C4-2B (cell line): ENCODE measurements around the gene RPAIN.
"Not testable (repeated sequence)": the region's sequence is repeated elsewhere in the genome, so short reads cannot be mapped to it uniquely, and the experiment has no call there.

Experiments
- H3K27ac ChIP-seq: fragments of 450-650 bp; 2 replicates; pipeline ENCODE4 v1.5.1; 2017
- CTCF ChIP-seq: fragments of 450-650 bp; conservative IDR thresholded peaks from 2 replicates; pipeline ENCODE4 v1.5.1; 2017; ENCODE audit warnings: mild to moderate bottlenecking
- ZFX ChIP-seq: fragments of 450-650 bp; IDR thresholded peaks from 2 replicates; pipeline ENCODE4 v1.6.1; 2017

The RPAIN gene

DNA sequence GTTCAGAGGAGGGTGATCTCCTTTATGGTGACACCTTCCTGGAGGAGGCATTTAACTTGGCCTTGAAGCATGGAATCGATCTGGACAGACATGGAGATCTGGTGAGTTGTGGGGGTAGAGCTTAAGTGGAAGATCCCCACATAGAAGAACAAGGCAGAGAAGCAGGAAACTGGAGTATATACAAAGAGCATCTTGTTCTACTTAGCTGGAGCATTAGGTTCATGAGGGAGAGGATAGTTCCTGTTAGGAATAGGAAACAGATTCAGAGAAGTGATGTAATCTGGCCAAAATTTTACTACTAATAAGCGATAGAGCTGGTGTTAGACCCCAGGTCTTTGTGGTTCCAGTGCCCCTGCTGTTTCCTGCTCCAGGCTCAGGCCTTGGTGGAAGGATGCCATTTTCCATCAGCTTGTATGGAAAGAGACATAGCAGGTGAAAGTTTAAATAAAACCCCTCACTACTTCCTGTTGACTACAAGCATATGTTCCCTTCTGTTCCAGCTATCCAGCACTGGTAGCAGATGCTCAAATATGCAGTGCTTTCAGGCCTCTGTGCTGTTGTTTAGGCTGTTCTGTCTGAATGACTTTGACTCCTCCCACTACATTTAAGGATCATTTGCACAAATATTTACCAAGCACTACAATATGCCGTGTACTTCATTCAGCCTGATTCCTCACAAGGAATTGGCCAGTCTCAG is 9.4 kb downstream of the RPAIN start:
- no peak for TF ChIP-seq CTCF
- no peak for TF ChIP-seq ZFX
- H3K27ac ChIP-seq = no peak overlapping the region; the same call in 1 of the 2 replicates

GRCh38 chr17:5430413-5430999 is 10.5 kb downstream of the RPAIN start:
- H3K27ac ChIP-seq = no peak overlapping the region
- TF ChIP-seq CTCF (no peak), ZFX (no peak)

DNA sequence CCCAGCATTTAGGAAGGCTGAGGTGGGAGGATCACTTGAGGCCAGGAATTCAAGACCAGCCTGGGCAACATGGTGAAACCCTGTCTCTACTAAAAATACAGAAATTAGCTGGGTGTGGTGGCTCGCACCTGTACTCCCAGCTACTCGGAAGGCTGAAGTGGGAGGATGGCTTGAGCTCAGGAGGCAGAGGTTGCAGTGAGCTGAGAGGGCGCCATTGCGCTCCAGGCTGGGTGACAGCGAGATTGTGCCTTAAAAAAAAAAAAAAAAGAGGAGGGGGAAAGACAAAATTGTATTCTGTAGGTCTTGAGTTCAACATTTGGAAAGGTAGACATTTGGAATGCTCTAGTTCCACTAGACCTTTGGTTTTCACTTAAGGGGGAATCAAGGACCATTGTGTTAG is 11.3 kb downstream of the RPAIN start:
- peak; percentile 23 for TF ChIP-seq CTCF
- H3K27ac ChIP-seq = not testable (repeated sequence)

GRCh38 chr17:5431949-5432556 is 12.1 kb downstream of the RPAIN start:
- no peak overlapping the region for H3K27ac ChIP-seq
- TF ChIP-seq ZFX = no peak
- TF ChIP-seq CTCF = no peak

GRCh38 chr17:5434984-5435383 is 15.0 kb downstream of the RPAIN start:
- H3K27ac ChIP-seq = peak overlapping the region; percentile 6; the same call in 1 of the 2 replicates
- no peak for TF ChIP-seq ZFX
- TF ChIP-seq CTCF = no peak

DNA sequence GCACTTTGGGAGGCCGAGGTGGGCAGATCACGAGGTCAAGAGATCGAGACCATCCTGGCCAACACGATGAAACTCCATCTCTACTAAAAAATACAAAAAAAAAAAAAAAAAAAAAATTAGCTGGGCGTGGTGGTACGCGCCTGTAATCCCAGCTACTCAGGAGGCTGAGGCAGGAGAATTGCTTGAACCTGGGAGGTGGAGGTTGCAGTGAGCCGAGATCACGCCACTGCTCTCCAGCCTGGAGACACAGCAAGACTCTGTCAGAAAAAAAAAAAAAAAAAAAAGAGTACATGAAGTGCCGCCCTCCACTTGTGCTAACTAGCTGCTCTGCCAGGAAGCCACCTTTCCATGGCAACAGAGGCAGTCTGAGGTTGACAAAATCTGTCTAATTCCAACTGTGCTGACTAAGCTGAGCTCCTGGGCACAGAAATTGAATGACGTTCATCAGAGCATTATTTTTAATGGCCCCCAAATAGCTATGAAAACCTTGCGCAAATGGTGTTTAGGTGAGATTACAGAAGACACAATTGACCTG is 15.9 kb downstream of the RPAIN start:
- H3K27ac ChIP-seq = not testable (repeated sequence)

- peak overlapping the region; percentile 88 for H3K27ac ChIP-seq
- TF ChIP-seq ZFX = no peak
- no peak for TF ChIP-seq CTCF
These were observed 17.8 kb downstream of the RPAIN start for GRCh38 chr17:5437721-5438317.
